T-helper 1 cell (primary cell): ENCODE measurements around the gene RNF217.
"Not testable (repeated sequence)": the region's sequence is repeated elsewhere in the genome, so short reads cannot be mapped to it uniquely, and the experiment has no call there.

Source experiments
- DNase-seq, 5 donors: peaks; one replicate each; pipeline ENCODE4 v3.0.0-alpha.2; 2012 to 2020

The RNF217 gene

DNA sequence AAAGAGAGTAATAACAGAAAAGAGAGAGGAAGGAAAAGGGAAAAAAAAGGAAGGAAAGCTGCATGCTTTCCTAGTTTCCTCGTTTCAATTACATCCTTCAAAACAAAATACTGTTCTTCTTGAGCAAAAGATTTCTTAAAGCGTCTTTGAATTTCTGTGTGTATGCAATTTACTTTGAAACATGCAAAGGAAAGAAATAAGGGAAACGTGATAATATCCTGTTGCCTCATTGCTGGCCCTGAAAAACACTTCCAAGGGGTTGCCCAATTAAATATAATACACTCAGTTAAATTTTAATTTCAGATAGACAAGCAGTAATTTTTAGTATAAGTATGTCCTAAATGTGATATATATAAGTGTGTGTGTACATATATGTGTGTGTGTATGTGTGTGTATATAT, 140.2 kb downstream of the RNF217 start:
- no peak for DNase-seq

DNA sequence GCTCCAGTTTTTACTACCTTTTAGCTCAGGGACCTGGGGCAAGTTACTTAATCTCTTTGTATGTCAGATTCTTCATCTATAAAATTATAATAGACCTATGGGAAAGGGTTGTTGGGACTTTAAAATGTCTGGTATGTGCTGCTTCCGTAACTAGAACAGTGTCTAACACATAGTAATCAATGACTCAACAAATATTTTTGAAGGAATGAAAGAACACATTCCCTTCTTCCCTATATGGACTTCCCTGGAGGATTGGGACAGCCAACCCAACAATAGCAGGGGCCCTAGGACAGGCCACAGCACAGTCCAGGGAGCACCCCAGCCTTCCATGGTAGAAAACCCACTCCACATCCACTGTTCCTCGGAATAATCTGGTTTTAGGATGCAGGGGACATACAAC, 140.7 kb downstream of the RNF217 start:
- DNase-seq = no peak

DNA sequence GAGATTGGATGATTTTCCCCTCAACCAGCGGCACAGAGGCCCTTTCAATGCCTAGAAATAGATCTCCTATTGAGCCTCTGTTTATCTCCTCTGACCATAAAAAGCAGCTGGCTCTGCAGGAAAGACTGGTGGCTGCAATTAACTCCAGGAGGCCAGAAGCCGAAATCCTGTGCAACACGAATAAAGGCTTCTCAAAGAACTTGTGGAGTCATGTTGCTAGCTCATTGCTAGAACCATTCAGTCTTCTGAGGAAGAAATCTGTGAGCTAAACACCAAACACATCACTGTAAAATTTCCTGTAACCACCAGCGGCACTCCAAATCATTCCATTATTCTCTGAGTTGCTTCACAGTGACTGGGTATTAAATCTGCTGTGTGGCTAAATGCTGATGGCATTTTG, 142.2 kb downstream of the RNF217 start:
- no peak for DNase-seq

DNA sequence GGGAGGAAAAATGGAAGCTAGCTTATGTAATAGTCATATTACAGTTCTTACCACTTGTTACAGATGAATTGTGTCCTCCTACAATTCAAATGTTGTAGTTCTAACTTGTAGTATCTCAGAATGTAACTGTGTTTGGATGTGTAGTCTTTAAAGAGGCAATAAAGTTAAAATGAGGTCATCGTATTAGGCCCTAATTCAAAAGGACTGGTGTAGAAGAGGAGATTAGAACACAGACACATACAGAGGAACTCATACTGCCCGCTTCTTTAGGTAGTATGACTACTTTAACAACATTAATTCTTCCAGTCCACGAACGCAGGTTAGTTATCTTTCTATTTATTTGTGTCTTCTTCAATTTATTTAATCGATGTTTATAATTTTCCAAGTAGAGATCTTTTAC, 144.8 kb downstream of the RNF217 start:
- no peak for DNase-seq

DNA sequence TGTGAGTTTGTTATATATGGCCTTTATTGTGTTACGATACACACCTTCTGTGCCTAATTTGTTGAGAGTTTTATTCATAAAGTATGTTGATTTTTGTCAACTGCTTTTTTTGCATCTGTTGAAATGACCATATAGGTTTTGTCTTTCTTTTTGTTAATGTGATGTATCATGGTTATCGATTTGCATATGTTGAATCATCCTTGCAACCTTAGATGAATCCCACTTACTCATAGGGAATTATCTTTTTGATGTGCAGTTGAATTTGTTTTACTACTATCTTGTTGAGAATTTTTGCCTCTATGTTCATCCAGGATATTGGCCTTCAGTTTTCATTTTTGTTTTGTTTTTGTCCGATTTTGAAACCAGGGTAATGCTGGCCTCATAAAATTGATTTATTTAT, 145.7 kb downstream of the RNF217 start:
- DNase-seq = no peak

DNA sequence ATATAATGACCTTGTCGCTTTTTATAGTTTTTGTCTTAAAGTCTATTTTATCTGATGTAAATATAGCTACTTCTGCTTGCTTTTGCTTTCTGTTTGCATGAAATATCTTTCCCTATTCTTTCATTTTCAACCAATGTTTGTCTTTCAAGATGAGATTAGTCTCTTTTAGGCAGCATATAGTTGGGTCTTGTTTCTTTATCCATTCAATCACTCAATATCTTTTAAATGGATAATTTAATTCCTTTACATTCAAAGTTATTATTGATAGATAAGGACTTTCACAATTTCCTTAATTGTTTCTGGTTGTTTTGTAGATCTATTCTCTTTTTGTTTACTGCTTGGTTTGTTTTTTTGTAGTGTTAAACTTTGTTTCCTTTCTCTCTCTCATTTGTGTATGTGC, 147.8 kb downstream of the RNF217 start:
- no peak for DNase-seq

DNA sequence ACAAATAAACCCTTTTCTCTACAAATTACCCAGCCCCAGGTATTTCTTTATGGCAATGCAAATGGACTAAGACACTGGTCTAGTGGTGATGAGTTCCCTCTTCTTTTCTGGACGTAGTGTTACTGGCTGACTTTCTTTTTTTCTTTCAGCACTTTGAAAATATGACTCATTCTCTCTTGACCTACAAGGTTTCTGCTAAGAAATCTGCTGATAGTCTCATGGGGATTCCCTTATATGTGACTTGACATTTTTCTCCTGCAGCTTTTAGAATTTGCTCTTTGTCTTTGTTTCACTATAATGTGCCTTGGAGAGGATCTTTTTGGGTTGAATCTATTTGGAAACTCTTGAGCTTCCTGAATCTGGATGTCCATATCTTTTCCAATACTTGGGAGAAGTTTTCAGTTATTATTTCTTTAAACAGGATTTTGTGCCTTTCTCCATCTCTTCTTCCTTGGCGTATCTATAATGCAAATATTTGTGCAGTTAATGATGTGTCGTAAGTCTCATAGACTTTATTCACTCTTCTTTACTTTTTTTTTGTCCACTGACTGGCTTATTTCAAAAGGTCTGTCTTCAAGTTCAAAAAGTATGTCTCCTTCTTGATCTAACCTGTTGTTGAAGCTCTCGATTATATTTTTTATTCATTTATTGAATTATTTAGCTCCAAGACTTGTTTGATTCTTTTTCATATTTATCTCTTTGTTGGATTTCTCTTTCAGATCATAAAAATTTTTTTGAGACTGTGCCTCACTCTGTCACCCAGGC, 149.2 kb downstream of the RNF217 start:
- DNase-seq = no peak

DNA sequence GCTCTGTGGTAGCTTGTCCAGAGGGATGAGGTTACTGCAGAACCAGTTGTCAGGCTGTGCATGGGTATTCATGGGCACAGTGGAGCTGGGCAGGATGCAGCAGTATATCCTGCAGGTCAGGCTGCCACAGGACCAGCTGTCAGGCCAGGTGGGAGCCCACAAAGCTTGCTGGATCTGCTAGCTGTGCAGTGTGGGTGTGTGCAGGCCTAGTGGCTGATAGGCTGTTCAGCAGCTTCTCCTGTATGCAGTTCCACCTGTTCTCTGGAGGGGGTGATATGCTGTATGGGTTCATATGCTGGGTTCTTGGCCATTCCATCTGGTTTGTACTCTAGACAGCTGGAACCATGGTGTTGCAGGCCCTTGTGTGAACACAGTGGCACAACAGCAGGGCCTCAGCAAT, 150.7 kb downstream of the RNF217 start:
- DNase-seq = no peak

DNA sequence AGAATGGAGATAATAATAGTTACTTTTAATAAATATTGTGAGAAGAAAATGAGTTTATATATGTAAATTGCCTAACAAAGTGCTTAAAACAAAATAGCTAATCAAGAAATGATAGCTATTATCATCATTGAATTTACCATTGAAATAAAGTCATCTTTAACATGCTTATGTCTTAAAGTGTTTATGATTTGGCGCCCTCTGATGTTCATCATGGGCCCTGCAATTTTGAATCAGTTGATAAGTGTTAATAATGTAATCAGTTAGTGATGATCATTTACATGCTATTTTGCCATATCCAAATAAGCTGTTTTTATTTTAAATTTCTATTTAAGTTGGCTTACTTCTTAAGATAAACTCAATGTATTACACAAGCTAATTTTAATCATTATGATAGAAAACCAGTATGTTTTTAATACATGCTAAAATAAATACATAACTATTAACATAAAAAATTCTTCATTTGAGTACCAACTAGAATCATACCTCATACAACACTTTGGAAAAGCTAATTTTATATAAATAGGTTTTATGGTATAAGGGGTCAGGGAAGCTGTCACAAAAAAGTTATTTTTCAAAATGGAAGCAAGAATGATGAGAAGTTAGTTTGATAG, 152.1 kb downstream of the RNF217 start:
- DNase-seq = peak in 3 of 5 donors; percentile 5 to 18 (median 18)

DNA sequence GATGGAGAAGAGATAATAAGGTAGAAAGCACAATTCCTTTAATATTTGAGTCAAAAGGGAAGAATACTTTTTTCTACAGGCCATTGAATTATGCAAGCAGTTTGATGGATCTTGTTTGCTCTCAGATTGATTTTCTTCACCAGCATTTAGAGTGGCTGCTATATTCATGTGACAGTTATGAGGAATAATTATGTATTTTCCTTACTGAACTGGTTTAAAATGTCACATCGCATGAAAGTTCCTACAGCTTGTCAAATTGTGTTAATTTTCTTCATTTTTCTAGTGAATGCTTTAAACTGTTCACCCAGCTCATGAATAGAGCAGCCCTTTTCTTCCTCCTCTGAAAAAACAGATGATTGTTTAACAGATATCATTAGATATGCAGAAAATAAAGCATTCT, 153.9 kb downstream of the RNF217 start:
- no peak for DNase-seq

DNA sequence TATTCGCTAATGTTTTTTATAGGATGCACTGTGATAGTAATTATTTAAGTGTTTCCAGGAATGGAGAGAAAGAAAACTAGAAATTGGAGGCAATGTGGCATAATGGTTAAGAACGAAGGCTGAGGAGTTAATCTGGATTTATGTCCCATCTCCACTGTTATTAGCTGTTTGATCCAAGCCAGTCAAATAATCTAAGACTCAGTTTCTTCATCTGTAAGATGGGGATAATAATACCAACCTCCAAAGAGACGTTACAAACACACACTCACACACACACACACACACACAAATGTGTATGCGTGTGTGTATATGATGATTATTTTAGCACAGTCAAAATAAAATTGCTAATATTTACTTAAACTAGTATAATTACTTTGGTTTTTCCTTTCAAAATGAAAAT, 154.5 kb downstream of the RNF217 start:
- DNase-seq = no peak

DNA sequence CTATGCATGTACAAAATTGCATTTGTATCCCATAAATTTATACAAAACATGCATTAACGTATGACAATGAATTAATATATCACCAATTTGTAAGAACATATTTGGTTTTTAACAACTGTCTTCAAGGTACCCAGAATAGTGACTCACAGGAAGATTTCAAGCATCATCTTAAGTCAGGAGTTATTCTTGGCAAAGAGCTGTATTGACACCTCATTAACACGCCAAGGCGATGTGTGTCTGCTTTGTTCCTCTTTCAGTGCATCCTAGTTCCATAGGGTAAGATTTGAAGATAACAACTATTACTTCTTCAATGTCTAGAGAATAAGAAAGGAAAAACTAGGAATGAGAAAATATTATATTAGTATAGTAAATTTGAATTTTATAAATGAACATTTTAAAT, 155.6 kb downstream of the RNF217 start:
- DNase-seq = no peak

DNA sequence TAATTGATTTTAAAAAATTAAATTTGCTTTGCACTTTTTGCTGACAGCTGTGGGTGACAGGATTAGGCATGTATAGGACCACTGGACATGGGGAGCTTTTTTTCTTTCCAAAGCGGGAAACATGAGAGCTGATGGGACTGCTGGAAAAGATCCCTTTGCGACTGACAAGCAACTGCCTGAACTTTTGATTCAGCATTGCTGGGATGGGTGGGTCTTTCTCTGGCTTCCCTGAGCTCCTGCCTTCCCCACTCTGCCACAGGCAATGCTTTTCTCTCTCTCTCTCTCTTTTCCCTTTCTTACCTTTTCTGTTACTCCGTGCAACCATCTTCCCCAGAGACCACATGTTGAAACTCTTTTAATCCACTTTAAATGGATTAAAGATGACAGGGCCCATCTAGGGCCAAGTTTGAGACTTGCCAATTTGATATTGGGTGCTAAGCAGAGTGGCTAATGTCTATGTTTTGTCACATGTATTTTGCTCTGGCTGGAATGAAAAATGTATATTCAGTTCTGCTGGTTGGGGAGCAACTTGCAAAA, 157.9 kb downstream of the RNF217 start:
- no peak for DNase-seq

DNA sequence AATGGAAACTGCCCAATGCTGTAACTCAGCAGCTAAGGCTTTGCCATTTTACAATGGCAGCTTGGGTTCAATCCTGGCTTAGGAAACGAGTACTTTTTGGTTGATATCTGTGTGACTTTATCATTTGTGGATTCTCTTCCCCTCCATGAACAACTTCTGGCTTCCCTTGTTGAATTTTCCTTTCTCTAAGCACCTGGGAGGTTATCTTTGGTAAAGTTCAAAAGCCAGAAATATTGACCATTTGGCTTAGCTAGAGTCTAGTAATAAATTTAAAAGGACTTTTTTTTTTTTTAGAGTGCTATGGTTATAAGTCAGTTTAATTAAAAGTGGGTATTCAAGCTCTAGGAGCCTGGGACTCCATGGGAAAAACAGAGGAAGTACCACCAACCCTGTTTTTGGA, 159.7 kb downstream of the RNF217 start:
- no peak for DNase-seq

DNA sequence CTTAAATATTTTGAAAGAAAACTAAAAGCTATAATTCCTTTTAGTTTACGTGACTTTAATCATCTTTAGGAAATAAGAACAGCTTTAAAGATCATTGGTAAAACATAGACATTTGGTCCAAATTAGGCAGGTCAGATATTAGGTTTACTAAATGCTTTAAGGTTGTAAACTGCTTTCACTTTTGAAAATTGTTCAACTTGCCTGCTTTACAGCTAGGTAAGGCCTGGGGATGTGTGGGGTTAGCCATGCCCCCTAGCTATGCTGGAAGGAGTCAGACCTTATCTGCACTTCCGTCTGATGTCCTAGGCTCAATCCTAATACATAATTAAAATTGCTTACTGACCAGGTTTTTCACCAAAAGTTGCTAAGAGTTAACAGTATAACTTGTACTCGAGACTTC, 160.8 kb downstream of the RNF217 start:
- no peak for DNase-seq

DNA sequence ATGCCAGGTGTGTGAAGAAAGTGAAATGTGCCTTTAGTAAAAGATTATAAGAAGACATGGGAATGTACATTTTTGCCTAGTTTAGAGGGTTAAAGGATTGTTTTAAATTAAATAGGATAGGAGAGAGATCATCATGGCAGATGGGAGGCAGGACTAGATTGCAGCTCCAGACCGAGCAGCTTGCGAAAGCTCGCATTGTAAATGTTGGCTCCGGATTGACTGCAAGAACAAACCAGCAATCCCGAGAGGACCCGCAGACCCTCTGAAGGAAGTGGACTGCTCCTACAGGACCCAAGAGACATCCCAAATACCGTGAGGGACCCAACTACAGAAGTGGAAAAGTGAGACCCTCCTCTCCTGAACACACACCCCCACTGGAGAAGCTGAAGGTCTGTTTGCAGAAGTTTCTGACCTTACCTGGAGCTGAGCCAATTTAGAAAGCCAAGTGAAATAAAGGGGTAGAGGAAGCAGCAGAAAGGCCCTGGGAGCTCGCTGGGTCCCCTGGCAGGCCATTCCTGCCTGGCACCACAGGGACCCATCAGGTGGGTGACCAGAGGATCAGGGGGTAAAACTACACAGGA, 161.3 kb downstream of the RNF217 start:
- DNase-seq = no peak

DNA sequence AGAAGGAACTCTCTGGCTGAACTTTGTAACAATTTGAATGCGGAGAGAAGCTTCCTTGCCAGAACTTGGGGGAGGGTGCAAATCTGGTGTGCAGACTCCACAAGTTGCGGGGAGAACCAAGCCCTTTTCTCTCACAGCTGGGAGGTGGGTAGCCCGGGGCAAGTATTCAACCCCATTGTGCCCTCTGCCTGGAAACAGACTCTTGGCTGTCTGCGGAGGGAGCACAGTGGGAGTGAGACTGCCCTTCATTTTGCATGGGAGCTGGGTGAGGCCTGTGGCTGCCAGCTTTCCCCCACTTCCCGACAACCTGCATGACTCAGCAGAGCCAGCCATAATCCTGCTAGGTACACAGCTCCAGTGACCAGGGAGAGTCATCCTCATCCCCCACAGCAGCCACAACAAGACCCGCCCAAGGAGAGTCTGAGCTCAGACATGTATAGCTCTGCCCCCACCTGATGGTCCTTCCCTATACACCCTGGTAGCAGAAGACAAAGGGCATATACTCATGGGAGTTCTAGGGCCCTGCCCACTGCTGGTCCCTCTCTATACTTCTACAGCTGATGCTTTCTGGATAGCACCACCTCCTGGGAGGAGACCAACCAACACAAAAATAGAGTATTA, 161.9 kb downstream of the RNF217 start:
- DNase-seq = no peak

DNA sequence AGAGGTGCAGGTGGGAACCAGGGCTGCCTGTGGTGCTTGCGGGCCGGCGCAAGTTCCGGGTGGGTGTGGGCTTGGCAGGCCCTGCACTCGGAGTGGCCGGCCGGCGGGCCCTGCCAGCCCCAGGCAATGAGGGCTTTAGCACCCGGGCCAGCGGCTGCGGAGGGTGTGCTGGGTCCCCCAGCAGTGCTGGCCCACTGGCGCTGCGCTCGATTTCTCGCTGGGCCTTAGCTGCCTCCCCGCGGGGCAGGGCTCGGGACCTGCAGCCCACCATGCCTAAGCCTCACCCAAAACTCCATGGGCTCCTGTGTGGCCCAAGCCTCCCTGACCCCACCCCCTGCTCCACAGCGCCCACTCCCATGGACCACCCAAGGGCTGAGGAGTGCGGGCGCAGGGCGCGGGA, 163.6 kb downstream of the RNF217 start:
- not testable (repeated sequence) for DNase-seq

DNA sequence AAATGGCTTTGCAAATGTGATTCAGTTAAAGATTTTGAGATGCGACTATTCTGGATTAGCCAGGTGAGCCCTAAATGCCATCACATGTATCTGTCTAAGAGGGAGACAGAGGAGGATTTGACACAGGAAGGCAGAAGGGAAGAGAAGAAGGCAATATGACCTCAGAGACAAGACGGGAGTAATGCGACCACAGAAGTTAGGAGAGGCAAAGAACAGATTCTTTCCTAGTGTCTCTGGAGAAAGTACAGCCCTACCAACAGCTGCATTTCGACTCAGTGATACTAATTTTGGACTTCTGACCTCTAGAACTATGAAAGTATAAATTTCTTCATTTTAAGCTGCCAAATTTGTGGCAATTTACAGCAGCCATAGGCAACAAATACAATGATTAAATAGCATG, 167.1 kb downstream of the RNF217 start:
- no peak for DNase-seq

DNA sequence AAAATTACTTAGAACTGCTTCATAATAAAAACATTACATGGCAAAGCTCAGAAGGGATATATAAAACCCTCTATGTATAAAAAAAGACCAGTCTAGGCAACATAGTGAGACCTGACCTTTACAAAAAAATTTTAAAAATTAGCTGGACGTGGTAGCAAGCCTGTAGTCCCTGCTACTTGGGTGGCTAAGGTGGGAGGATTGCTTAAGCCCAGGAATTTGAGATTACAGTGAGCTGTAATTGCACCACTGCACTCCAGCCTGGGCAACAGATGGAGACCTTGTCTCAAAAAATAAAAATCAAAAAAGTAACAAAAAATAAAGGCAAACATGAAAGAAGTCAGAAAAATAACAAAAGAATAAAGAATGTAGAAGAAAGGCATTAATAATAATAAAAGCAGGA, 169.8 kb downstream of the RNF217 start:
- DNase-seq = no peak

DNA sequence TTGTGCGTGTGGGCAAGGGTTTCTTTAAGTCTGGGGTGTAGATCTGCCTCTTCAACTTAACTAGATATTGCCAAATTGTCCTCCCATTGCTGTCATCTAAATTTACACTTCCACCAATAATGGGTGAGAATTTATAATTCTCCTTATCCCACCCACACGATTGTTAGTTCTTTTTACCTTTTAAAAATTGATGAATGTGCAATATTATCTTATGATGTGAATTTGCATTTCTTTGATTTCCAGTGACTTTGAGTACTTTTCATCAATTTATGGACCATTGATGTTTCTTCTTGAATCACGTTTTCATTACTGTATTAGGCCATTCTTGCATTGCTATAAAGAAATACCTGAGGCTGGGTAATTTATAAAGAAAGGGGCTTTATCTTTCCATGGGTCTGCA, 174.1 kb downstream of the RNF217 start:
- no peak for DNase-seq

DNA sequence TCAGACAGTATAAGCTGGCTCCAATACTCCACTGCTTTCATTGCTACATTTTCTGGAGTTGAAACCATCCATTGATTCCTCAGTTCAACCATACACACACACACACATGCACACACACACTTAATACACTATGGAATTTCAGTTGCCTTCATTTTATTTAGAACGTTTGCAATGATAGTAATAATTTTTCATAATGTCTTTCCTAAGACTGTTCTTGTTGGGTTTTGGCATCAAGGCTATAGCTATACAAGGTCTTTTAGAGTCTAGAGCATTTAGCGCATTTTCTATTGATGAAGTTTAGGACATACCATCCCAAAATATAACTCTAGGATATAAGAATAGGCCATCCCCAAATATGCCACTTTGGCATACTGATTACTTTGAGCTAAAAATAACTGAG, 175.8 kb downstream of the RNF217 start:
- DNase-seq = no peak

DNA sequence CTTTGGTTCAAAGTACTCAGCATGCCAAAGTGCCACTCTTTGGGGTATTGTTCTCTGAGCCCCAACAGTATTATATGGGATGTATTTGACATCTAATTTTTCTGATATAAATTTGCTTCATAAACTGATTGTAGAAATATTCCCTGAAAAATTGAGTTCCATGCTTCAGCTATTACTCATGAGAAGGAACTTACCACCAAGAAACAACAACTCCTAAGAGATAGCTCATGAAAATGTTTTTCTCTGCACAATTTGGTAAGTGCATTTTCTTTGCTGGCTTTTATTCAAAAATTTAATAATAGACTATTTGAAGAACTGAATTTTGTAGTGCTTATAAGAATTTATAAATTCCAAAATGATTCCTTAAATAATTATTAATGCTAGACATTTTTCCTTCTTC, 178.6 kb downstream of the RNF217 start:
- no peak for DNase-seq
